Hepatocyte (in vitro differentiated cells): ENCODE data around the gene ZNF683.

Source experiments
- EZH2 ChIP-seq: fragments of 200-600 bp; sonication (generic); IDR thresholded peaks from 2 replicates; pipeline ENCODE4 v1.6.1; 2016; ENCODE audit warnings: antibody characterized with exemption, mild to moderate bottlenecking, borderline replicate concordance
- EZH2phosphoT487 ChIP-seq: fragments of 200-600 bp; sonication (generic); IDR thresholded peaks from one replicate; pipeline ENCODE4 v1.6.1; 2018; ENCODE audit warnings: antibody characterized with exemption, mild to moderate bottlenecking, low read depth, moderate library complexity; ENCODE audit not compliant: unreplicated experiment, severe bottlenecking
- TF ChIP-seq, protein P1 (sequence below): fragments of 200-600 bp; sonication (generic); IDR thresholded peaks from 2 replicates; pipeline ENCODE4 v1.5.1; 2016; ENCODE audit warnings: antibody characterized with exemption, mild to moderate bottlenecking; ENCODE audit not compliant: poor library complexity

DNA sequence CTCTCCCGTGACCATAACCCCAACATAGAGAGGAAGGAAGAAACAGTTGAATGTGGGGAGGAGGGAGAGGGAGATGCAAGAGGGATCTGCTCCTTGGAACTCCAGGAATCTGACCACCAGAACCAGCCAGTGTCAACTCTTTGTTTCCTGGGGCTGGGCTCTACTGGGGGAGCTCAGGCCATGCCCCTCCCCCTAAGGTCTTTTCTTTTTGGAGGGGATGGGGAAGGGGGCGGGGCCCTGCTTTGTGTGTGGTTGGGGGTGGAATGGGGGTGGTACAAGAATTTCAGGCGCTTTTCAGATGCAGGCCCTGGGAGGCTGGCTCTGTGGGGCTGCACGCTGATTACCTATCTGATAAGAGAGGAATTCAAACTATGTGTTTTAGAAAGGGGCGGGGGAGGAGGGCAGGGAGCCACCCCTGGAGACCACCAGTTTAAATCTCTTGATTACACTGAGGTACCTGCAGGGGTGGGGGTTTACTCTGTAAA is 46.4 kb upstream of the ZNF683 start:
- TF ChIP-seq, protein P1, sequence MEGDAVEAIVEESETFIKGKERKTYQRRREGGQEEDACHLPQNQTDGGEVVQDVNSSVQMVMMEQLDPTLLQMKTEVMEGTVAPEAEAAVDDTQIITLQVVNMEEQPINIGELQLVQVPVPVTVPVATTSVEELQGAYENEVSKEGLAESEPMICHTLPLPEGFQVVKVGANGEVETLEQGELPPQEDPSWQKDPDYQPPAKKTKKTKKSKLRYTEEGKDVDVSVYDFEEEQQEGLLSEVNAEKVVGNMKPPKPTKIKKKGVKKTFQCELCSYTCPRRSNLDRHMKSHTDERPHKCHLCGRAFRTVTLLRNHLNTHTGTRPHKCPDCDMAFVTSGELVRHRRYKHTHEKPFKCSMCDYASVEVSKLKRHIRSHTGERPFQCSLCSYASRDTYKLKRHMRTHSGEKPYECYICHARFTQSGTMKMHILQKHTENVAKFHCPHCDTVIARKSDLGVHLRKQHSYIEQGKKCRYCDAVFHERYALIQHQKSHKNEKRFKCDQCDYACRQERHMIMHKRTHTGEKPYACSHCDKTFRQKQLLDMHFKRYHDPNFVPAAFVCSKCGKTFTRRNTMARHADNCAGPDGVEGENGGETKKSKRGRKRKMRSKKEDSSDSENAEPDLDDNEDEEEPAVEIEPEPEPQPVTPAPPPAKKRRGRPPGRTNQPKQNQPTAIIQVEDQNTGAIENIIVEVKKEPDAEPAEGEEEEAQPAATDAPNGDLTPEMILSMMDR: no peak
- no peak for TF ChIP-seq EZH2phosphoT487
- TF ChIP-seq EZH2: no peak
